GM18499 (cell line): ENCODE data around the gene FAM163B.
"Not testable (repeated sequence)": the region's sequence is repeated elsewhere in the genome, so short reads cannot be mapped to it uniquely, and the experiment has no call there.

Experiments used
- ATAC-seq: cut with Tn5 transposase; IDR thresholded peaks from one replicate; pipeline ENCODE4 v1.9.1; 2021; ENCODE audit warnings: moderate number of reproducible peaks; ENCODE audit not compliant: insufficient read depth, unreplicated experiment

Gene FAM163B

DNA sequence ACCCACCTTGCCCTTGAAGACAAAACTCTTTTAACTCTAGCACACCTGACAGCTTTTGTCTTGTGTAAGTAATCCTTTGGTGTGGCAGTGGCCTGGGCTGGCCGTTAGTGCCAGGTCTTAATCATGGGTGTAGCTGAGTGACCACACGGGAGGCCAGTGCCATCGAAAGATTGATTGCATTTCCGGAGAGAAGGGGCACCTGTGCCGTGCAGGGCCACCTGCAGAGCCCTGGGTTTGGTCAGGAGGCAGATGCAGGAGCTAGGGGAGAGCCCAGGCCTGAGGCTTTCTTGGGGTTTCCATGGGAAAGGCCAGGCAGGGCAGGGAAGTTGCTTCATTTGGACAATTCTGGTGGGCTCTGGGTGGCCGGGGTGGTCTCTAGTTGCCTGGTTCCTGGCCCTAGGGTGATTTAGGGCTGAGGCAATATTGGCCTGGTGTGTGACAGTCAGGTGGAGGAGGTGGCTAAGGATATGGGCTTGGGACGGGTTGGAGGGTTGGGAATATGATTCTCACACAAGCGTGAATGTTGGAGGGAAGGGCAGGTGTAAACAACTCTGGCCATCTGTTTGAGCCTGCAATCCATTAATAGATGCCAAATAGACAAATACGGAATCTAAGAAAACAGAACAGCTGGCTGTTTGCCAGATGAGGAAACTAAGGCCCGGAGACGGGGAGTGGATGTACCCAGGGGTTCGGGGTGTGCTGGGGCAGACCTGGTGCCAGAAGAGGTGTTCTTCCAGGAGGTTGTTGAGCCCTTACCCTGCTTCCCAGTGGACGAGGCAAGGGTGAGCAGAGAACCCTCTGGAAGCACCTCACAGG is 31.6 kb upstream of the FAM163B start:
- ATAC-seq, result no peak

GRCh38 chr9:133640160-133640559 is 31.0 kb upstream of the FAM163B start:
- ATAC-seq, result no peak

- ATAC-seq, result no peak
These were observed 30.4 kb upstream of the FAM163B start for GRCh38 chr9:133639613-133640012.

GRCh38 chr9:133638711-133639110 is 29.5 kb upstream of the FAM163B start:
- no peak for ATAC-seq

DNA sequence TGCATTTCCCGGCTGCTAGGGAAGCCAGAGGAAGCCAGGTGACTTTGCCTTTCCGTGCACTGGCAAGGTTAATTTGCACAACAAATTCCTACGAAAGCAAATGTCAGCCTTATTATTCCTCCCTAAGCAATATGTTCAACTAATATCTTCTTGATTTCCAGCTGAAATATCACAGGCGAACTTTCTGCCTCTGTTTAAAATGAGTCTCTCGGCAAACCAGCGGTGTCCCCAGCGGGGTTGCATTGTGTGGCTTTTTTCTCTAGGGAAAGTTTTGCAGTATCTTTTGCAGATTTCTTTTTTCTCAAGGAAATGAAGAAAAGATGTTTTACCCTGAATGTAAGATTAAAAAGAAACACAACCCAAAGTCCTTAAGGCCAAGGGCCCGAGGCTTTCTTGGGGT is 28.9 kb upstream of the FAM163B start:
- ATAC-seq, result no peak

DNA sequence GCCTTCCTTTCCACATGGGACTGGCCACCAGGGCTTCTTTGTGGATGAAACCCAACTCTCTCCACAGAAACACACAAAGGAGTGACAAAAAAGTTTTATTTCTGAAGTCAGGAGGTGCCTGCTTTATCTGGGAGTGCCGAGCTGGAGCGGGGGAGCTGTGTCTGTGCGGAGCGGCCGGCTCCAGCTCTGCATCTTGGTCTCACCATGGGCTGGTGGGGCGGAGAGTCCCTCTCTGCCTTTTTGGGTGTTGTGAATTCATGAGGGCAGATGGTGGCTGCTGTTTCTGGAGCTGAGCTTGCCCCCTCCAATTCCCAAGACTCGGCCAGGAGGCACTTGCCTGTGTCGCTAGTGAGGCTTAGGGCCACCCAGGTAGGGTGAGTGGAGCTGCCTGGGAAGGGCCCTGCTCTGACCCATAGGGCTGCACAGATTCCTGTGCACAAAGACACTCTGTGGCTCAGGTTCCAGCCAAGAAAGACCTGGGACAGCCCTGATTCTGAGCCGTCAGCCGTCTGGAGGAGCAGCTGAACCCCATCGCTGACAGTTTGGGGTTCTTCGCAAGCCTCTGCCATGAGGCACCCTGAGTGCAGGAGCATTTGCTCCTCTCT is 28.4 kb upstream of the FAM163B start:
- ATAC-seq, result no peak

- no peak for ATAC-seq
These were observed 27.7 kb upstream of the FAM163B start for GRCh38 chr9:133636902-133637301.

GRCh38 chr9:133635533-133636531 is 26.6 kb upstream of the FAM163B start, which contains the start of gene DBH:
Gene DBH (plus strand): TSS chr9:133636363. CDS start chr9:133636372, 9 bp downstream.
- no peak for ATAC-seq

DNA sequence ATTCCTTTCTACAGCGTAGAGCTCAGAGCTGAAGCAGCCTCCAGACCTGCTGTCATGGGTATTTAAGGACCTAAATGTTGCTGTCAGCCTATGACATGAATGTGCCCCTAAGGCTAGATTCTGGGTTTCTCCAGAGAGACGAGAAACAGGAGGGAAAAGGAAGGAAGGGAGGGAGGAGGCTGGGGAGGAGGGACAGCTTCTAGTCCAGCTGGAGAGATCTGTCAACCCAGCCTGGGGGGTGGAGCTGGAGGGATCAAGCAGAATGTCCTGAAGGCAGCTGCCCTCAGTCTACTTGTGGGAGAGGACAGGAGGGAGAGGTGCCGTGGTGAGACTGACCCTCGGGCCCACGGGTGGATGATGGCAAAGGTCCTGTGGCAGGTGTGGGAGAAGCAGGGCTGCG is 25.9 kb upstream of the FAM163B start:
- no peak for ATAC-seq

- ATAC-seq, result no peak
These were observed 25.0 kb upstream of the FAM163B start for GRCh38 chr9:133634081-133634691.

DNA sequence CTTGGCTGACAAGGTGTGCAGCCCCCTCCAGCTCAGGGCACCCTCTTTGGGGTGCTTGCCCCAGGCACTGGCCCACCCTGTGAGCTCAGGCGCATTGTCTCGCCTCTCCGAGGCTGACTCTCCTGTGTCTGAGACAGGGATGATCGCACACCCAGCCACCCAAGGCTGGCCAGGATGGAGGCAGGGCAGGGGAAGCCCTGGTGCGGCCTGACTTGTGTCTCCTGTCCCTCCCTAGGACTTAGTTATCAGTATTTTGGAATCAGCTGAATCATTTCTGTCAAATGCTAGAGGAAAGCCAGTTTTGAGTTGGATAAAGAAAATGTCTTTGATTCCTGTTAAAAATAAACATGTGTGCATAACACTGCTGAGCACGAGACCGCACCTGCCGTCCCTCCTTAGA is 24.5 kb upstream of the FAM163B start:
- no peak for ATAC-seq

GRCh38 chr9:133632806-133633680 is 23.9 kb upstream of the FAM163B start:
- no peak for ATAC-seq

GRCh38 chr9:133631111-133631510 is 21.9 kb upstream of the FAM163B start:
- ATAC-seq, result no peak

DNA sequence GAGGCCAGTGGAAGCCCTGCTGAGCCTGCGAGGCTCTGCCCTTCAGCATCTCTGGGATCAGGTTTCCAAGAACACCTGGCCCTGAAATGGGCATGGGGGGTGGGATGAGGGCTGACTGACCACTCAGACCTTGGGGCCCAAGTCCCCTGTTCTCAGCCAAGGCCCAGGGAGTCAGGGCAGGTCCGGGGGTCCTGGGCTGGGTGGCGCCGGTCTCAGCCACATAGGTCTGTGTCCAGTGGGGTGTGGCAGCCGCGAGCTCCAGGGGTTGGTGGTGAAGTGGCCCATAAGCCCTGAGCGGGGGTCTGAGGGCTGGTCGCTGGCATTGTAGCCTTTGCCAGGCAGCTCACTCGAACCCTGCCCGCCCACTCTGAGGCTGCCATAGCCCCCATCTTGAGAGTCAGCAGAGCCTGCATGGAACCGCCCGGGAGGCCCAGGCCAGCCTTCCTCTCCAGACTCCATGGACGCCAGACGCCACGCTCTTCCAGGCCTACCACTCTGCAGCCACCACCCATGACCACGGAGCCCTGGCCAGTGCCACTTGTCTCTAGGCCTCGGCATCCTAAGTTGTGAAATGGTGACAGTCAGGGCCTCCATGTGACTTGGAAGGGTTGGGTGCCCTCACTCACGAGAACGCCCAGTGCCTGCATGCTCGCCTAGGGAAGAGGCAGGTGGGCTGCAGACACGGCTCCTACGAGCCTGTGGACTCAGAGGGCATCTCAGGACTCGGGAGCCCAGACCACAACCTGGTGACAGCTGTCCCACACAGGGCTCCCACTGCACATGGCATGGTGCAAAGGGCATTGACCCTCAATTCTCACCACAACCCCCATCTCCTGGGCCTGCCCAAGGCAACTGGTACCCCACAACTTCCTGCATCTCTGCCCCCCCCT is 20.3 kb upstream of the FAM163B start:
- no peak for ATAC-seq

- ATAC-seq, result no peak
These were observed 19.6 kb upstream of the FAM163B start for GRCh38 chr9:133628766-133629165.

DNA sequence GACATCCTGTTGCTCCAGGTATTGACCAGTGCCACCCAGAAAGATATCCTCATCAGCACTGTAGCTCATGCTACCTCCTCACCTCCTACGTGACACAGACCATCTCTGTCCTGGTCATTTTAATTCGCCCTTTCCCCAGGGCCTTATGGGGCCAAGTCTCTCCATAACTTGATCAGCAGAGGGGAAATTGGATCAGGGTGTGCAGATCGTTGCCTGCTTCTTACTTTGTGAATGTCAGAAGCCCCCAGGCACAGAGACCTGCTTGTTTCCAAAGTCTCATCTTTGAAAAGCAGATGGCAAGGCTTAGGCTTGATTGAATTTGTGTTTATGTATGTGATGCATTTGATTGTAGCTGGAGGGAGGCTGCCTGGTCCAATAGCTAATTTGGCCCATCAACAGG is 18.2 kb upstream of the FAM163B start:
- ATAC-seq, result no peak

GRCh38 chr9:133626008-133626407 is 16.8 kb upstream of the FAM163B start:
- ATAC-seq, result not testable (repeated sequence)

GRCh38 chr9:133622555-133622954 is 13.4 kb upstream of the FAM163B start:
- no peak for ATAC-seq
